ENCODE results near the gene MRGPRG.

Gene MRGPRG

GRCh38 chr11:3229673-3230630 is 11.3 kb upstream of the MRGPRG start:
- Histone ChIP-seq H3K36me3 (no peaks in the 10 kb centered on the region), H3K9me3 (no peaks in the 10 kb centered on the region), H3K4me1 (no peaks in the 10 kb centered on the region), H3K4me3 (ENCODE audit: low read depth, low read length) (no peak overlapping the region), H3K27me3 (no peaks in the 10 kb centered on the region)
- TF ChIP-seq CTCF (IDR thresholded peaks at IDR 0.05; ENCODE audit: low read depth, low read length): no peak
- DNase-seq: no peak

GRCh38 chr11:3228445-3228829 is 9.8 kb upstream of the MRGPRG start:
- DNase-seq: no peak
- no peak for TF ChIP-seq CTCF (IDR thresholded peaks at IDR 0.05; ENCODE audit: low read depth, low read length)
- Histone ChIP-seq H3K36me3 (no peaks in the 10 kb centered on the region), H3K27me3 (no peaks in the 10 kb centered on the region), H3K4me1 (no peaks in the 10 kb centered on the region), H3K9me3 (no peaks in the 10 kb centered on the region), H3K4me3 (ENCODE audit: low read depth, low read length) (no peak overlapping the region)

- Histone ChIP-seq H3K36me3 (no peaks in the 10 kb centered on the region), H3K4me1 (no peaks in the 10 kb centered on the region), H3K9me3 (no peaks in the 10 kb centered on the region), H3K27me3 (no peaks in the 10 kb centered on the region), H3K4me3 (ENCODE audit: low read depth, low read length) (no peak overlapping the region)
- no peak for DNase-seq
- TF ChIP-seq CTCF (IDR thresholded peaks at IDR 0.05; ENCODE audit: low read depth, low read length): no peak
Measured at GRCh38 chr11:3227568-3228444, 9.2 kb upstream of the MRGPRG start.

- Histone ChIP-seq H3K27me3 (no peaks in the 10 kb centered on the region), H3K9me3 (no peaks in the 10 kb centered on the region), H3K36me3 (no peaks in the 10 kb centered on the region), H3K4me3 (ENCODE audit: low read depth, low read length) (no peak overlapping the region), H3K4me1 (no peaks in the 10 kb centered on the region)
- TF ChIP-seq CTCF (IDR thresholded peaks at IDR 0.05; ENCODE audit: low read depth, low read length): no peak
- DNase-seq: no peak
Measured at GRCh38 chr11:3226846-3227567, 8.4 kb upstream of the MRGPRG start.

DNA sequence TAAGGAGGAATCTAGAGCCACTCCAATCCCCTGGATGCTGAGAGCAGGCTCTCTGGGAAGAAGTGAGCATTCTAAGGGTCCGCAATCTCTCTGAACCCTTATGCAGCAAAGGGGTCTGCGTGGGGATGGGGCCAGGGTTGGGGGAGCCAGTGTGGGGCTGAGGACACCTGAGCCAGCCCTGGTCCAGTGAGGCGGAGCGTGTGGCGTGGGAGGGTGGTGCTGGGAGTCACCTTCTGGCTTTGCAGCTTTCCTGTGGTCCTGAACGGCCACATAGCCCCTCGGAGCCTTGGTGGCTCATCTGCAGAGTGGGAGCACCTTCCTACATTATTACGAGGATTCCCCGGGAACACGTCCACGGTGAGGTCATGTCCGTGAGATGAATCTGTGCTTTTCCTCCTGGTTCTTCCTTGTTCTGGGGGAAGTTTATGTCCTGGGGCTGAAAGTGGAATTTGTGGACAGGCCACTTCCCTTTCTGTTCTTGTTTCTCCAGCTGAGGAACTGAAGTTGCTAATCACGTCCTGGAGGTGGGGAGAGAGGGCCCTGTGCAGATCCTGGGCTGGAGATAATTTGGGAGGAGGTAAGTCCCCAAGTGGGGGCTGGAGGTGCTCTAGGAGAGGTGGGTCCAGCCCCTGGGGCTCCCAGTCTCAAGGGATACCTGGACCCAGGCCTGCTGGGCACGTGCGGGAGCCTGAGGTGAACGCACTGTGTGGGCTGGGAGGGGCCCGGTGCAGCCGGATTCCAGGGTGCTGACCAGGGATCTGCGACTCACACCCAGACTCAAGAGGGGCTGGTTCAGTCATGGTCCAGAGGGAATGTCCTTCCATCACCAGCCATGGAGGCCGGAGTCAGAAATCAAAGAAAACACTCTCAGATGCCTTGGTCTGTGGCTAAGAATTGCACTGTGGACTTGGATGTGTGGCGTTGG is 7.5 kb upstream of the MRGPRG start:
- Histone ChIP-seq H3K4me3 (ENCODE audit: low read depth, low read length) (no peak overlapping the region), H3K36me3 (no peaks in the 10 kb centered on the region), H3K9me3 (no peaks in the 10 kb centered on the region), H3K27me3 (no peaks in the 10 kb centered on the region), H3K4me1 (no peaks in the 10 kb centered on the region)
- no peak for TF ChIP-seq CTCF (IDR thresholded peaks at IDR 0.05; ENCODE audit: low read depth, low read length)
- DNase-seq: no peak
